Pancreas (tissue), 10 donors: ENCODE measurements around the gene ASB2. TPM values are rescaled to one million over a fixed set of nuclear protein-coding genes. Genes with fewer than 3 reads are reported as not detected.

ENCODE experiments used
- ATAC-seq, 4 donors: fragments of 200-7000 bp; cut with Tn5 transposase; one replicate each; pipeline versions ENCODE4 v1.8.0 to v1.9.1; 2020; ENCODE audit warnings: mild to moderate bottlenecking in 4 of 4, moderate library complexity in 4 of 4
- DNase-seq, 6 donors: peaks; one replicate each; pipeline ENCODE4 v3.0.0-alpha.2; 2020
- FAIRE-seq: peaks from 2 replicates; lab custom pipeline; 2012; peaks lifted over from hg19 to GRCh38; lab: Jason Lieb, UNC
- H3K27ac ChIP-seq, 4 donors: fragments of 200-600 bp; sonication (generic); 1 replicate in 3 of 4; 2 replicates in 1 of 4; pipeline versions ENCODE4 v1.5.0 to v1.8.0; 2020
- H3K27me3 ChIP-seq, 4 donors: fragments of 200-600 bp; one replicate each; pipeline ENCODE4 v1.8.0; 2021
- H3K36me3 ChIP-seq, 3 donors: fragments of 200-600 bp; sonication (generic) in 1 of 3; one replicate each; pipeline versions ENCODE4 v1.5.0 to v1.8.0; 2020 to 2021
- H3K4me1 ChIP-seq, 3 donors: fragments of 200-600 bp; one replicate each; pipeline ENCODE4 v1.8.0; 2021
- H3K4me3 ChIP-seq, 4 donors: fragments of 200-600 bp; sonication (generic) in 2 of 4; one replicate each; pipeline versions ENCODE4 v1.5.0 to v1.8.0; 2020 to 2021
- H3K9me3 ChIP-seq, 4 donors: fragments of 200-600 bp; one replicate each; pipeline ENCODE4 v1.8.0; 2021
- CTCF ChIP-seq, 4 donors: fragments of 200-600 bp; sonication (generic) in 3 of 4; IDR thresholded peaks; one replicate each; pipeline versions ENCODE4 v1.5.0 to v1.8.0; 2021; ENCODE audit warnings: antibody characterized with exemption in 4 of 4
- WGBS, 2 donors: extraction: QIAGEN DNeasy Blood & Tissue Kit; methylation state at CpG; one replicate each; pipeline ENCODE4 v1.1.7; 2013; 5-methylcytosine and 5-hydroxymethylcytosine counted together
- intact Hi-C, 3 donors: fragments of 100-400 bp; cut with DNase I; formaldehyde crosslinking; loops; one replicate each; pipeline versions ENCODE4 v1.11.1 to v1.14.2; 2022
- polyA plus RNA-seq, 2 donors: library from polyadenylated mRNA; stranded (reverse); fragments of 200-250 nt; gene quantifications; one replicate each; pipeline ENCODE4 v1.2.3, GENCODE V29; 2013
- total RNA-seq, 6 donors: library from RNA; stranded (reverse); fragmentation: NEBNext Ultra II Directional in 4 of 6; extraction: Animal tissue kit (Norgen Biotek cat#: 25700) in 4 of 6; gene quantifications; one replicate each; pipeline versions ENCODE4 v1.2.1 to v1.2.4, GENCODE V29; 2021 to 2023
- donor health status: healthy with polysubstance abuse.
- donor health status: DM: no; HTN: no; CAD: no; lungs with moderate emphysema.
- donor health status: DM: no; HTN: no; CAD: no.
- donor health status: control.
- donor health status: control.
- donor health status: Bipolar disorder and iron deficiency.
- donor health status: DM: yes; HTN: yes; CAD: no.
- donor health status: DM: no; HTN: no; CAD: no.
- donor health status: DM: no; HTN: no; CAD: no.
- donor health status: DM: yes; HTN: yes; CAD: no.

The ASB2 gene
- total and polyA plus RNA-seq, 8 donors: 0.09 to 1.4 (median 0.40) TPM

- intact Hi-C loops: no loop called here
- no peak for FAIRE-seq
- Histone ChIP-seq H3K27me3 (no peaks in the 10 kb centered on the region), H3K27ac (no peak overlapping the region), H3K4me1 (no peaks in the 10 kb centered on the region), H3K9me3 (no peaks in the 10 kb centered on the region), H3K4me3 (no peak overlapping the region), H3K36me3 (no peaks in the 10 kb centered on the region)
- no peak for DNase-seq
- no peak for TF ChIP-seq CTCF (IDR thresholded peaks at IDR 0.05)
- 76 to 84% methylated on average over 11 of the region's 11 CpGs for WGBS, 2 donors
- ATAC-seq: no peak
Measured at GRCh38 chr14:93929657-93930056, 46.7 kb downstream of the ASB2 start.

GRCh38 chr14:93929048-93929535, 47.3 kb downstream of the ASB2 start:
- no peak for FAIRE-seq
- no peak overlapping the region for H3K27ac ChIP-seq
- no peak for TF ChIP-seq CTCF (IDR thresholded peaks at IDR 0.05)

GRCh38 chr14:93928184-93929047, 48.0 kb downstream of the ASB2 start:
- no peak overlapping the region for H3K4me3 ChIP-seq
- DNase-seq (no peak), FAIRE-seq (no peak), ATAC-seq (no peak)
- no peaks in the 10 kb centered on the region for H3K4me1 ChIP-seq
- H3K36me3 ChIP-seq: no peaks in the 10 kb centered on the region
- intact Hi-C loops: no loop called here
- H3K27ac ChIP-seq: no peak overlapping the region
- H3K27me3 ChIP-seq: no peaks in the 10 kb centered on the region
- WGBS, 2 donors: 78 to 82% methylated on average over 26 of the region's 26 CpGs
- H3K9me3 ChIP-seq: no peaks in the 10 kb centered on the region
- no peak for TF ChIP-seq CTCF (IDR thresholded peaks at IDR 0.05)

More at GRCh38 chr14:93929048-93929535, 47.3 kb downstream of the ASB2 start:
- Histone ChIP-seq H3K4me3 (no peak overlapping the region), H3K27me3 (no peaks in the 10 kb centered on the region), H3K9me3 (no peaks in the 10 kb centered on the region), H3K36me3 (no peaks in the 10 kb centered on the region), H3K4me1 (no peaks in the 10 kb centered on the region)
- DNase-seq (no peak), ATAC-seq (no peak)
- 71 to 75% methylated on average over 13 of the region's 13 CpGs for WGBS, 2 donors
- intact Hi-C loops: no loop called here

GRCh38 chr14:93927800-93928145, 48.6 kb downstream of the ASB2 start:
- Histone ChIP-seq H3K9me3 (no peaks in the 10 kb centered on the region), H3K36me3 (no peaks in the 10 kb centered on the region), H3K27ac (no peak overlapping the region), H3K4me3 (no peak overlapping the region), H3K4me1 (no peaks in the 10 kb centered on the region), H3K27me3 (no peaks in the 10 kb centered on the region)
- intact Hi-C loops: no loop called here
- DNase-seq (no peak), ATAC-seq (no peak), FAIRE-seq (no peak)
- 42 to 54% methylated on average over 6 of the region's 6 CpGs for WGBS, 2 donors
- no peak for TF ChIP-seq CTCF (IDR thresholded peaks at IDR 0.05)
